Activated CD8-positive, alpha-beta T cell treated with anti-CD3 and anti-CD28 coated beads for 36 hours (primary cell): Measurements from ENCODE around the gene DMPK. TPM values are rescaled to one million over a fixed set of nuclear protein-coding genes. Genes with fewer than 3 reads are reported as not detected.

Experiments
- ATAC-seq: fragments of 200-7000 bp; cut with Tn5 transposase; one replicate; pipeline ENCODE4 v1.10.0; 2021; ENCODE audit warnings: mild to moderate bottlenecking, moderate library complexity
- CTCF ChIA-PET: fragments of 350-600 bp; sonication (Branson Sonifier 250); formaldehyde crosslinking; loops from one replicate; lab custom pipeline; 2021; ENCODE audit warnings: antibody characterized with exemption; lab: Charles Lee
- POLR2A ChIA-PET: fragments of 350-600 bp; sonication (Branson Sonifier 250); formaldehyde crosslinking; loops from one replicate; lab custom pipeline; 2021; ENCODE audit warnings: antibody characterized with exemption; lab: Charles Lee
- DNase-seq: peaks from one replicate; pipeline ENCODE4 v3.0.0-alpha.2; 2020
- H3K27ac Mint-ChIP-seq: one replicate; pipeline ENCODE4 v1.8.0; 2021; ENCODE audit warnings: mild to moderate bottlenecking, mixed read lengths
- H3K27me3 Mint-ChIP-seq: one replicate; pipeline ENCODE4 v1.8.0; 2021; ENCODE audit warnings: mixed read lengths
- H3K36me3 Mint-ChIP-seq: one replicate; pipeline ENCODE4 v1.8.0; 2021; ENCODE audit warnings: low read depth, mixed read lengths
- H3K4me1 Mint-ChIP-seq: one replicate; pipeline ENCODE4 v1.8.0; 2021; ENCODE audit warnings: low read depth, mixed read lengths
- H3K4me3 Mint-ChIP-seq: one replicate; pipeline ENCODE4 v1.8.0; 2021; ENCODE audit warnings: mild to moderate bottlenecking, moderate library complexity, mixed read lengths
- H3K9me3 Mint-ChIP-seq: one replicate; pipeline ENCODE4 v1.8.0; 2021; ENCODE audit warnings: mixed read lengths
- intact Hi-C: fragments of 100-400 bp; cut with micrococcal nuclease; formaldehyde crosslinking; loops from one replicate; pipeline ENCODE4 v1.10.0; 2022
- total RNA-seq, 2 experiments: library from RNA; stranded (reverse); gene quantifications; one replicate each; pipeline ENCODE4 v1.2.3, GENCODE V29; 2021
- TF ChIP-seq, protein P1 (sequence below): fragments of 200-600 bp; IDR thresholded peaks from one replicate; pipeline ENCODE4 v1.8.0; 2022; ENCODE audit warnings: antibody characterized with exemption, mild to moderate bottlenecking

DMPK gene
- total RNA-seq, 2 experiments from 2014 or later = 5.8 to 8.0 TPM

DNA sequence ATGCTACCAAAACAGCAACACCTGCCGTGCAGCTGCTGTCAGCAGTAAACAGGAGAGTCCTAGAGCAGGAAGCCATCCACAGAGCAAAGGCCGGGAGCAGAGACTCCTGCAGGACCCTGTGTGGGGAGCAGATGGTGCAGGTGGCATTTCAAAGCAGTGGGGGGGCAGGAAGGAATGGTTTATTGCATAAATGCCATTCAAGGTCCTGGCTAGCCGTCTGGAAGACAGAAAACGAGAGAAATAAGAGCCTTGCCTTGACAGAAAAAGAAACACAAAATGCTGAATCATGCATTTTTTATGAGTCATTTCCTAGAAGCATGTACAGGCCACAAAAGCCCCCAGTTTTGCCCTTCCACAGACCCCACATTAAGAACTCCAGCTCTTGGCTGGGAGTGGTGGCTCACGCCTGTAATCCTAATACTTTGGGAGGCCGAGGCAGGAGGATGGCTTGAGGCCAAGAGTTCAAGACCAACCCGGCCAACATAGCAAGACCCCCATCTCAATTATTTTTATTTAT lies 27.4 kb upstream of the DMPK start:
- Mint-ChIP-seq H3K36me3 (peaks cover 4% of the 10 kb centered on the region), H3K9me3 (no peaks in the 10 kb centered on the region), H3K4me3 (no peak overlapping the region), H3K27ac (no peak overlapping the region), H3K27me3 (peaks cover 2% of the 10 kb centered on the region), H3K4me1 (peaks cover 6% of the 10 kb centered on the region)
- ChIA-PET CTCF (interaction anchor here (1.6 to 3.4 kb wide), 3 partner anchors 7 to 40 kb away, joined by 7 to 17 read pairs (median 12); partner anchors contain the start of gene SIX5), POLR2A (interaction anchor here (0.8 to 1.4 kb wide), 2 partner anchors 10 to 29 kb away, joined by 3 to 4 read pairs; no protein-coding TSS in a partner anchor)
- TF ChIP-seq, protein P1, sequence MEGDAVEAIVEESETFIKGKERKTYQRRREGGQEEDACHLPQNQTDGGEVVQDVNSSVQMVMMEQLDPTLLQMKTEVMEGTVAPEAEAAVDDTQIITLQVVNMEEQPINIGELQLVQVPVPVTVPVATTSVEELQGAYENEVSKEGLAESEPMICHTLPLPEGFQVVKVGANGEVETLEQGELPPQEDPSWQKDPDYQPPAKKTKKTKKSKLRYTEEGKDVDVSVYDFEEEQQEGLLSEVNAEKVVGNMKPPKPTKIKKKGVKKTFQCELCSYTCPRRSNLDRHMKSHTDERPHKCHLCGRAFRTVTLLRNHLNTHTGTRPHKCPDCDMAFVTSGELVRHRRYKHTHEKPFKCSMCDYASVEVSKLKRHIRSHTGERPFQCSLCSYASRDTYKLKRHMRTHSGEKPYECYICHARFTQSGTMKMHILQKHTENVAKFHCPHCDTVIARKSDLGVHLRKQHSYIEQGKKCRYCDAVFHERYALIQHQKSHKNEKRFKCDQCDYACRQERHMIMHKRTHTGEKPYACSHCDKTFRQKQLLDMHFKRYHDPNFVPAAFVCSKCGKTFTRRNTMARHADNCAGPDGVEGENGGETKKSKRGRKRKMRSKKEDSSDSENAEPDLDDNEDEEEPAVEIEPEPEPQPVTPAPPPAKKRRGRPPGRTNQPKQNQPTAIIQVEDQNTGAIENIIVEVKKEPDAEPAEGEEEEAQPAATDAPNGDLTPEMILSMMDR = no peak
- intact Hi-C loops = no loop called here
- peak; percentile 58 for ATAC-seq
- no peak for DNase-seq

DNA sequence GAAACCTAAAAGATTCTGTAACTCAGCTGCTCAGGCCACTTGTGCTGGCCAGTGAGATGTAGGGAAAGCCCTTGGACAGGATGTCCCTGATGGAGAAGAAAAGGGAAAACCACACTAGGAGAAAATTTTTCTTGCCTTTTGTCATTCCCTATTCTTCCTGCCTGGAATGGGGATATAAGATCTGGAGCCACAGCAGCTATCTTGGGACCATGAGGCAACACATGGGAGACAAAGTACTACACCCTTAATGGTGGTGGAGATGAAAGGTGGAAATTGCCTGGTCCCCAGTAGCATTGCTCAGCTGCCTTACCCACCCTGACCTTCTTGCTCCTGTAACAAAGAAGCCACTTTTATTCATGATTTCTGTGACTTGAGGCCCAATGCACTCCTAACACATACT lies 23.4 kb upstream of the DMPK start:
- no peak overlapping the region for H3K27ac Mint-ChIP-seq
- ATAC-seq = no peak
- intact Hi-C loops = no loop called here
- TF ChIP-seq, protein P1 = no peak
- no peaks in the 10 kb centered on the region for H3K9me3 Mint-ChIP-seq
- H3K27me3 Mint-ChIP-seq = peaks cover 1% of the 10 kb centered on the region
- POLR2A ChIA-PET = interaction anchor here (0.7 kb wide), 1 partner anchor 33 kb away, joined by 3 read pairs; no protein-coding TSS in a partner anchor
- no peak overlapping the region for H3K4me3 Mint-ChIP-seq
- CTCF ChIA-PET = interaction anchor here (1.3 to 2.3 kb wide), 3 partner anchors 11 to 36 kb away, joined by 5 to 17 read pairs (median 5); partner anchors contain the start of gene SIX5
- DNase-seq = no peak
- no peaks in the 10 kb centered on the region for H3K36me3 Mint-ChIP-seq
- H3K4me1 Mint-ChIP-seq = peaks cover 6% of the 10 kb centered on the region

DNA sequence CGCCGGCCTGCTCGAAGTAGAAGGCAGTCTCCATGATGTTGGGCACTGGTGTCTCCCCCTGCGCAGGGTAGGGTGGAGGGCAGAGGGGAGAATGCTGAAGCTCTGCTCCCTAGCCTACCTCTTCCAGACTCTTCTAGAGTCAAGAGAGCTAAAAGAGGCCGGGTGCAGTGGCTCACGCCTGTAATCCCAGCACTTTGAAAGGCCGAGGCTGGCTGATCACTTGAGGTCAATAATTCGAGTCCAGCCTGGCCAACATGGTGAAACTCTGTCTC lies 22.6 kb upstream of the DMPK start:
- no peak overlapping the region for H3K4me3 Mint-ChIP-seq
- H3K27me3 Mint-ChIP-seq = peaks cover 1% of the 10 kb centered on the region
- TF ChIP-seq, protein P1 = no peak
- no peaks in the 10 kb centered on the region for H3K36me3 Mint-ChIP-seq
- peaks cover 6% of the 10 kb centered on the region for H3K4me1 Mint-ChIP-seq
- H3K9me3 Mint-ChIP-seq = no peaks in the 10 kb centered on the region
- DNase-seq (no peak), ATAC-seq (no peak)
- intact Hi-C loops = no loop called here
- no peak overlapping the region for H3K27ac Mint-ChIP-seq
- POLR2A ChIA-PET = interaction anchor here (0.7 kb wide), 1 partner anchor 32 kb away, joined by 3 read pairs; no protein-coding TSS in a partner anchor
- CTCF ChIA-PET = interaction anchor here (0.9 to 2.3 kb wide), 3 partner anchors 10 to 35 kb away, joined by 3 to 17 read pairs (median 5); partner anchors contain the start of gene SIX5

DNA sequence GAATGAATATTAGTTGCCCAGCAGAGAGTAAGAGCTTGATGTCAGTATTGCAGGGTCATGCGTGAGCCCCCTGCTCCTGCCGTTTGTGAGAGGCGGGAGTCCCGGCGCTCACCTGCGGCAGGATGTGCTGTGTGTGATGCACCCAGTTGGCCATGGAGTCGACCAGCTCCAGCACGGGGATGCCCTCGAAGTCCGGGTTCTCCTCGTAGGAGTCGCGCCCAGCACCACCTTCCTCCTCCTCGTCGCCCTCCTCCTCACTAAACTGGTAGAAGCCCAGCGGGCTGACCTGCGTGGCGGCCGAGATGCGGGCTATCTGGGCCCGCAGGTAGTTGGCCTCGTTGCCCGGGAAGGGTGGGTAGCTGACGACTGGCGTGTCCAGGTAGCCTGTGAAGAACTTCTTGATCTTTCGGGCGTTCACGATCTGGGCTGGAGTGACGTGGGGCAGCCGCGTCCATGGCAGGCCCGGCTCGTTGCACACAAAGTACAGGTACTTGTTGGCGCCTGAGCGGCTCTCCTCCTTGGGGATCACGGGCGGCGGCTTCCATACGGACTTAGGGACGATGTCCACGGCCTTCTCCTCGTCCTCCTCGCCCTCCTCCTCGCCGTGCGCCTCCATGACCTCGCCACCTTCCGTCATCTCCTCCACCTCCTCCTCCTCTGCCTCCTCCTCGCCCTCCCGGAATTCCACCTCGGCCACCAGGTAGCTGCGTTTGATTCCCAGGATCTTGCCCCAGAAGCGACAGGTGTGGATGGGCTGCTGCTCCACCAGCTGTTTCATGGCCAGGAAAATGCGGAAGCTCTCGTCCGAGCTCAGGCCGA lies 22.1 kb upstream of the DMPK start:
- TF ChIP-seq, protein P1 = no peak
- ChIA-PET POLR2A (interaction anchor here (0.8 kb wide), 1 partner anchor 24 kb away, joined by 3 read pairs; no protein-coding TSS in a partner anchor), CTCF (interaction anchor here (0.9 to 2.3 kb wide), 3 partner anchors 9 to 35 kb away, joined by 3 to 17 read pairs (median 5); partner anchors contain the start of gene SIX5)
- intact Hi-C loops = no loop called here
- no peak overlapping the region for H3K4me3 Mint-ChIP-seq
- peaks cover under 1% of the 10 kb centered on the region for H3K4me1 Mint-ChIP-seq
- no peaks in the 10 kb centered on the region for H3K36me3 Mint-ChIP-seq
- H3K27ac Mint-ChIP-seq = no peak overlapping the region
- DNase-seq (no peak), ATAC-seq (no peak)
- H3K9me3 Mint-ChIP-seq = no peaks in the 10 kb centered on the region
- peaks cover 1% of the 10 kb centered on the region for H3K27me3 Mint-ChIP-seq
